GM21576 (cell line): Measurements from ENCODE around the gene KIAA1614.
A peak's percentile ranks its signal among the peaks of the same experiment; 100 is the strongest.

Source experiments
- ATAC-seq: cut with Tn5 transposase; IDR thresholded peaks from one replicate; pipeline ENCODE4 v1.9.1; 2021; ENCODE audit warnings: mild to moderate bottlenecking, moderate library complexity; ENCODE audit not compliant: unreplicated experiment

The KIAA1614 gene

DNA sequence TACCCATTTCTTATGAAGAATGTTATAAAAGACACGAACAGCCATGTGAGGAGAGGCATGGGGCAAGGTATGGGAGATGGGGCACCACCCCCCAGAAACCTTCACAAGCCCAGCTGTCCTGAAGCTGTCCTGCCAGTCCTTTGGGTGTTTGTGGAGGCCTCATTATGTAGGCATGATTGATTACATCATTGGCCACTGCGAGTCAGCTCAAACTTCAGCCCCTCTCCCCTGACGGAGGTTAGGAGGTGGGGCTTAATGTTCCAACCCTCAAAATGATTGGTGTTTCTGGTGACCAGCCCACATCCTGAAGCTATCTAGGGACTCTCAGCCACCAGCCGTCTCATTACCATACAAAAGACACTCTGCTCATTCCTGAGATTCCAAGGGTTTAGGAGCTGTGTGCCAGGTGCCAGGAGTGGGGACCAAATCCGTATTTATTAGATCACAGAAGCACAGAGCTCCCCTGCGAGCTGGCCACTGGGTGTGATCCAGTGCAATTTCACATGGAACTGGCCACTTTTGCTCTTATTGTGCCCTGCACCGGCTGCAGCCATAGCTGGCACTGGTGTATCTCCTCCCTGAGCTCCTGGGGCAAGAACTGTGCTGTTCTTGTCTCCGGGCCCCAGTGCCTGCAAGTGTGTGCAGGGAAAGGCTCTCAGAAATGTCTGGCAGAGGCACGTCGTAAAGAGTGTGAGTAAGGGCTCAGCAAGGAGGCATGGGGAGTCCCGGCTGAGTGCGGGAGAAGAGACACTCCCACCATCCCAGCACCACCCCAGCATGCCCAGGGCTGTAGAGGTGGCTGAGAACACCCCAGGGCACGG is 10.5 kb downstream of the KIAA1614 start:
- no peak for ATAC-seq

GRCh38 chr1:180923887-180924286 is 11.2 kb downstream of the KIAA1614 start:
- no peak for ATAC-seq

DNA sequence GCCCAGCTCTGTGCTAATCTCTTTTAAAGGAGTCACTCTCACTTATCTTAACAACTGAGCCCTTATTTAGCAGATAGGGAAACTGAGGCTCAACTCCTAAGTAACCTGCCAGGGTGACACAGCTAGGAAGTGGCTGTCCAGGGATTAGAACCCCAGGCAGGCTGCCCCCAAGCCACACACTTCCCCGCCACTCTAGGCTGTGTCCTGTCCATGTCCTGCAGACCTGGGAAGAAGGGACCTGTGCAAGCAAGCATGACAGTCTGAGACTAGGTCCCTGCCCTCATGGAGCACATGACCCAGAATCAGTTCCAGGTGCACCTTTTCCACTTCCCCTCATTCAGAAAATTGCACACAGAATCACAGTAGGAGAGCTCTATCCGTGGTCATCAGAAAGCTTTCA is 12.2 kb downstream of the KIAA1614 start:
- ATAC-seq, result no peak

DNA sequence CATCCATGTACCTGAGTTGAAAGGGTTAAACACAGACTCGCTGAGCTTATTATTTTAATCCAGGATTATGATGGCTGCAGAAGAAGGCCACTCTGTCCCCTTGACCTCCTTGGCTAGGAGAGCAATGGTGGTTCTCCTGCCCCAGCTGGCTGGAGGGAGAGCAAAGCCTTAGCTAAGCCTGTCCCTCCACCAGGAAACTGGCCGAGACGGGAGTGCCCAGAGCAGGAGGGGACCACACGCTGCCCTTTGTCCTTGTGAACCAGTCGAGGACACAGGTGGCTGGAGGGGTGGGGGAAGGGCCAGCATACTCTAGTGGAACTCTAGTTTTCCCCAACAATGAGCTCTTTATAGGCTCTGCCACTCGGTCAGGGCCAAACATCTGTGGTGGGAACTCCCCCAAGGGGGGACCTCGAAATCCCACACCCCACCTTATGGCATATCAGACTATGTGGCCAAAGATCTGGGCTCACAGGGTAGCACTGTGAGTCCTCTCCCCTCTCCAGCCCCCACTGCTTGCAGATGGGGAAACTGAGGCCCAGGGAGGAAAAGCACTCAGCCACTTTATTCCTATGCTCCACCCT is 12.9 kb downstream of the KIAA1614 start:
- no peak for ATAC-seq

- ATAC-seq, result no peak
These were observed 13.7 kb downstream of the KIAA1614 start for GRCh38 chr1:180926164-180926981.

GRCh38 chr1:180927348-180927747 is 14.7 kb downstream of the KIAA1614 start:
- no peak for ATAC-seq

- ATAC-seq, result no peak
These were observed 15.1 kb downstream of the KIAA1614 start for GRCh38 chr1:180927841-180928240.

GRCh38 chr1:180928331-180929230 is 15.9 kb downstream of the KIAA1614 start:
- ATAC-seq, result no peak

DNA sequence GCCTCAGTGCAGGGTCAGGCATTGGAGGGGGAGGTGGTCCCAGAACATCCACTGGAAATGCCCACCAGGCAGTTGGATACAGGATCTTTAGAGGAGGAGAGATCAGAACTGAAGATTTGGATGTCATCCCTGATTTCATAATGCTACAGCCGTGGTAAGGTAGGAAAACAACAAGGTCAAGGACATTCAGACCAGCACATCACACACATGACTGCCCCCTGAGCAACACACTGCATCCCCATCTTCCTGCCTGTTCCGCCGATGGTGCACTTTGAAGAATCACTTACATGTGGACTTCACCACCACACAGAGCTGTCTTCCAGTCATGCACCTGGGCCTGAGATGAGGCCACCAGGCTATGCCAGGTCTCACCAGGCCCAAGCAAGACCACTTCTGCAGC is 16.7 kb downstream of the KIAA1614 start:
- no peak for ATAC-seq

GRCh38 chr1:180930687-180931086 is 18.0 kb downstream of the KIAA1614 start:
- no peak for ATAC-seq

GRCh38 chr1:180931529-180931928 is 18.8 kb downstream of the KIAA1614 start:
- no peak for ATAC-seq

GRCh38 chr1:180932378-180932777 is 19.7 kb downstream of the KIAA1614 start:
- no peak for ATAC-seq

GRCh38 chr1:180933141-180933540 is 20.4 kb downstream of the KIAA1614 start:
- ATAC-seq, result no peak

GRCh38 chr1:180934563-180934962 is 21.9 kb downstream of the KIAA1614 start:
- ATAC-seq, result peak; percentile 38

GRCh38 chr1:180935326-180936109 is 22.8 kb downstream of the KIAA1614 start:
- ATAC-seq, result peak; percentile 40

DNA sequence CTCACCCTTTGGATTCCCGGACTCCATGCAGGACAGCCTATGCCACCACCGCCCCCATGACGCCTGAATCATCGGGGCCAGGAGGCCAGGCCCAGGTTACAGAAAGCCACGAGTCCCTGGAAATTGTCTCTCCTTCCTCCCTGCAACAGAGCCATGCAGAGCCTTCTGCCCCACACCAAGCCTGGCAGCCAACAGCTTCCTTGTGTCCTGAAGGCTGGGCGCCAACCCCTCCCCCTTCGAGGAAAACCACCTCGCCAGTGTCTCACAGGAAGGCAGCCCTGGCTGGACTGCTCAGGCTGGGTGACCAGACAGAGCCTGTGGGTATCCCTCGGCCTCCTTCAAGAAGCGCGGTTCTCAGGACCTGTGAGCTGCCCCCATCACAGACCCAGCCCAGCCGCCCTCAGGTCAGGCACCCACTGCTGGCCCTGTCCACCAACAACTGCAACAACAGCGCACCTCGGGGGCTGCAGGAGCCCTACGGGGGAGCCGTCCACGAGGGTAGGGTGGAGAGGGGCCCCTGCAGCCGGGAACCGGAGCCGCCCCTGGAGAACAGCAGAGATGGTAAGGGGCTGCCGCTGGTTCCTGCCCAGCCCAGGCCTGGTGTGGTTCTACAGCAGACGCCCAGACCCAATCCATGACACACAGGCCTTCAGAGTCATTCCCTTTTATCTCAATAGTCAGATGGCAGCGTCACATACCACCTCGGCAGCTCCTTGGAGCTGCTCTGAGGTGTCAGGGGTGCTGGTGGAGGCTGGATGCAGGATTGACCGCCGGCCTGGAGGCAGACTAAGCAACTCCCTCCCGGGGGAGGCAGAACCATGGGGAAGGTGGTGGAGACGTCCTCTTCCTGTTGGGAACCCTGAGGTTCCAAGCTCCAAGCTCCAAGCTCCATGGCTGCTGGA is 23.7 kb downstream of the KIAA1614 start:
- ATAC-seq, result no peak

DNA sequence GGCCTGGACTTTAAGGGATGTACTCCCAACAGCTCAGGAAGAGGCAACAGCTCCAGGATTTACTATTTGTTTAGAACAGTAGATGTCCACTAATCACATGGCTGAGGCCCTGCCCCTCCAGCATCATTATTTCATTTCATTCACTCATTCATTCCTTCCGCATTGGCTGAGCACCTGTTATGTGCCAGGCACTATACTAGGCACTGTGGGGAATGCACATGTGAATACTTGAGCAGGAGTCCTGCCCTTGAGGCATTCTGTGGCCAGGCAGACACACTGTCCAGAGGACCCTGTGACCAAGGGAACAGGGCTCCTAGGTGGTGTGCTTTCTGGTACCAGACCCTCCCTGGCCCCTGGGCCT is 24.3 kb downstream of the KIAA1614 start:
- no peak for ATAC-seq

- ATAC-seq, result no peak
These were observed 25.0 kb downstream of the KIAA1614 start for GRCh38 chr1:180937624-180938225.
